Adipose tissue (tissue), 3 donors: ENCODE measurements around the gene TLL1. TPM values are rescaled to one million over a fixed set of nuclear protein-coding genes. Genes with fewer than 3 reads are reported as not detected.

Experiments
- H3K27ac ChIP-seq: one replicate; pipeline ENCODE4 v1.5.1; 2013; ENCODE audit warnings: low read depth, low read length
- WGBS, 3 donors: extraction: QIAGEN DNeasy Blood & Tissue Kit; methylation state at CpG; one replicate each; pipeline ENCODE4 v1.1.7; 2013; 5-methylcytosine and 5-hydroxymethylcytosine counted together
- polyA plus RNA-seq, 3 donors: library from polyadenylated mRNA; stranded (reverse); fragments of 200-250 nt; gene quantifications; one replicate each; pipeline ENCODE4 v1.2.3, GENCODE V29; 2013
- donor health status: healthy with polysubstance abuse.
- donor health status: Bipolar disorder and iron deficiency.
- donor health status: healthy.

TLL1 gene
- polyA plus RNA-seq, 3 donors, result 0.61 to 2.9 (median 1.9) TPM

GRCh38 chr4:165875446-165875845 is 2.4 kb downstream of the TLL1 start:
- 85 to 89% (median 86%) methylated on average over 2 of the region's 2 CpGs for WGBS, 3 donors
- no peak overlapping the region for H3K27ac ChIP-seq

GRCh38 chr4:165877286-165877685 is 4.2 kb downstream of the TLL1 start:
- WGBS, 3 donors, result 92 to 96% (median 93%) methylated on average over 2 of the region's 2 CpGs
- H3K27ac ChIP-seq, result no peak overlapping the region

- WGBS, 3 donors, result 57 to 75% (median 64%) methylated on average over 3 of the region's 3 CpGs
Observed at GRCh38 chr4:165879641-165880040, 6.6 kb downstream of the TLL1 start.

GRCh38 chr4:165894159-165894558 is 21.1 kb downstream of the TLL1 start:
- no peak overlapping the region for H3K27ac ChIP-seq
- 85 to 97% (median 89%) methylated on average over 1 of the region's 1 CpG for WGBS, 3 donors

More at GRCh38 chr4:165879641-165880040, 6.6 kb downstream of the TLL1 start:
- no peak overlapping the region for H3K27ac ChIP-seq

GRCh38 chr4:165905405-165906027 is 32.5 kb downstream of the TLL1 start:
- no peak overlapping the region for H3K27ac ChIP-seq
- WGBS, 3 donors, result 58 to 67% (median 62%) methylated on average over 6 of the region's 6 CpGs

GRCh38 chr4:165906272-165906671 is 33.2 kb downstream of the TLL1 start:
- 71 to 90% (median 83%) methylated on average over 1 of the region's 1 CpG for WGBS, 3 donors
- H3K27ac ChIP-seq, result no peak overlapping the region

GRCh38 chr4:165909947-165910346 is 36.9 kb downstream of the TLL1 start:
- 48 to 79% (median 59%) methylated on average over 2 of the region's 2 CpGs for WGBS, 3 donors
- H3K27ac ChIP-seq, result no peak overlapping the region

- H3K27ac ChIP-seq, result no peak overlapping the region
- 52 to 64% (median 62%) methylated on average over 3 of the region's 3 CpGs for WGBS, 3 donors
Observed at GRCh38 chr4:165915215-165915614, 42.2 kb downstream of the TLL1 start.

GRCh38 chr4:165921546-165921945 is 48.5 kb downstream of the TLL1 start:
- 65 to 83% (median 74%) methylated on average over 3 of the region's 3 CpGs for WGBS, 3 donors
- H3K27ac ChIP-seq, result no peak overlapping the region

GRCh38 chr4:165922747-165923146 is 49.7 kb downstream of the TLL1 start:
- H3K27ac ChIP-seq, result no peak overlapping the region

- WGBS, 3 donors, result 64 to 88% (median 69%) methylated on average over 6 of the region's 6 CpGs
- no peak overlapping the region for H3K27ac ChIP-seq
Observed at GRCh38 chr4:165926307-165926706, 53.3 kb downstream of the TLL1 start.

GRCh38 chr4:165927366-165927765 is 54.3 kb downstream of the TLL1 start:
- no peak overlapping the region for H3K27ac ChIP-seq
- 93 to 96% (median 94%) methylated on average over 3 of the region's 3 CpGs for WGBS, 3 donors

GRCh38 chr4:165927815-165928214 is 54.8 kb downstream of the TLL1 start:
- 92 to 97% (median 94%) methylated on average over 3 of the region's 3 CpGs for WGBS, 3 donors
- H3K27ac ChIP-seq, result no peak overlapping the region

- no peak overlapping the region for H3K27ac ChIP-seq
- WGBS, 3 donors, result 96 to 100% (median 96%) methylated on average over 2 of the region's 2 CpGs
Observed at GRCh38 chr4:165928601-165929000, 55.6 kb downstream of the TLL1 start.

GRCh38 chr4:165929662-165930061 is 56.6 kb downstream of the TLL1 start:
- 22 to 62% (median 57%) methylated on average over 2 of the region's 2 CpGs for WGBS, 3 donors
- H3K27ac ChIP-seq, result no peak overlapping the region

- H3K27ac ChIP-seq, result no peak overlapping the region
- WGBS, 3 donors, result 41 to 91% (median 91%) methylated on average over 5 of the region's 5 CpGs
Observed at GRCh38 chr4:165931741-165932140, 58.7 kb downstream of the TLL1 start.

- H3K27ac ChIP-seq, result no peak overlapping the region
- 87 to 93% (median 87%) methylated on average over 4 of the region's 4 CpGs for WGBS, 3 donors
Observed at GRCh38 chr4:165944900-165945299, 71.9 kb downstream of the TLL1 start.

GRCh38 chr4:165945991-165946390 is 73.0 kb downstream of the TLL1 start:
- WGBS, 3 donors, result 77 to 87% (median 82%) methylated on average over 3 of the region's 3 CpGs
- no peak overlapping the region for H3K27ac ChIP-seq

- WGBS, 3 donors, result 88 to 91% (median 91%) methylated on average over 3 of the region's 3 CpGs
- no peak overlapping the region for H3K27ac ChIP-seq
Observed at GRCh38 chr4:165947019-165947418, 74.0 kb downstream of the TLL1 start.

GRCh38 chr4:165953181-165953580 is 80.1 kb downstream of the TLL1 start:
- 69 to 86% (median 85%) methylated on average over 4 of the region's 4 CpGs for WGBS, 3 donors
- no peak overlapping the region for H3K27ac ChIP-seq

GRCh38 chr4:165963621-165964020 is 90.6 kb downstream of the TLL1 start:
- 80 to 85% (median 83%) methylated on average over 2 of the region's 2 CpGs for WGBS, 3 donors
- no peak overlapping the region for H3K27ac ChIP-seq
